Activated CD4-positive, alpha-beta T cell treated with anti-CD3 and anti-CD28 coated beads for 24 hours (primary cell): ENCODE results near the gene PSME1.

ENCODE experiments used
- DNase-seq, 2 donors: peaks; one replicate each; pipeline ENCODE4 v3.0.0-alpha.2; 2020; ENCODE audit warnings: low read depth in 2 of 2

Gene PSME1

GRCh38 chr14:24172261-24172860 is 36.4 kb downstream of the PSME1 start:
- no peak for DNase-seq

- DNase-seq: no peak
These were observed 36.9 kb downstream of the PSME1 start for GRCh38 chr14:24172871-24173281.

GRCh38 chr14:24176599-24176998 is 40.6 kb downstream of the PSME1 start:
- no peak for DNase-seq

- DNase-seq: no peak
These were observed 41.2 kb downstream of the PSME1 start for GRCh38 chr14:24177041-24177825.

GRCh38 chr14:24177891-24178290 is 41.9 kb downstream of the PSME1 start:
- DNase-seq: no peak

- no peak for DNase-seq
These were observed 42.6 kb downstream of the PSME1 start for GRCh38 chr14:24178399-24179178.

- DNase-seq: no peak
These were observed 43.4 kb downstream of the PSME1 start for GRCh38 chr14:24179294-24179960.

- no peak for DNase-seq
These were observed 44.2 kb downstream of the PSME1 start for GRCh38 chr14:24179961-24180796.

- no peak for DNase-seq
These were observed 45.5 kb downstream of the PSME1 start for GRCh38 chr14:24181371-24182077.

- no peak for DNase-seq
These were observed 46.3 kb downstream of the PSME1 start for GRCh38 chr14:24182110-24182882.

GRCh38 chr14:24183014-24183481 is 47.1 kb downstream of the PSME1 start:
- no peak for DNase-seq

- DNase-seq: no peak
These were observed 48.3 kb downstream of the PSME1 start for GRCh38 chr14:24184104-24184970.

- no peak for DNase-seq
These were observed 49.0 kb downstream of the PSME1 start for GRCh38 chr14:24185026-24185425.

GRCh38 chr14:24185741-24186140 is 49.7 kb downstream of the PSME1 start:
- no peak for DNase-seq

GRCh38 chr14:24186831-24187538 is 51.0 kb downstream of the PSME1 start:
- DNase-seq: no peak

- no peak for DNase-seq
These were observed 51.5 kb downstream of the PSME1 start for GRCh38 chr14:24187539-24187915.
